Inflammatory macrophage treated with lipopolysaccharide for 1 hour (primary cell): ENCODE measurements around the gene CTNNBIP1.
A peak's percentile ranks its signal among the peaks of the same experiment; 100 is the strongest.

Experiments
- DNase-seq, 2 donors: peaks; one replicate each; pipeline ENCODE4 v3.0.0-alpha.2; 2020 to 2022

CTNNBIP1 gene

DNA sequence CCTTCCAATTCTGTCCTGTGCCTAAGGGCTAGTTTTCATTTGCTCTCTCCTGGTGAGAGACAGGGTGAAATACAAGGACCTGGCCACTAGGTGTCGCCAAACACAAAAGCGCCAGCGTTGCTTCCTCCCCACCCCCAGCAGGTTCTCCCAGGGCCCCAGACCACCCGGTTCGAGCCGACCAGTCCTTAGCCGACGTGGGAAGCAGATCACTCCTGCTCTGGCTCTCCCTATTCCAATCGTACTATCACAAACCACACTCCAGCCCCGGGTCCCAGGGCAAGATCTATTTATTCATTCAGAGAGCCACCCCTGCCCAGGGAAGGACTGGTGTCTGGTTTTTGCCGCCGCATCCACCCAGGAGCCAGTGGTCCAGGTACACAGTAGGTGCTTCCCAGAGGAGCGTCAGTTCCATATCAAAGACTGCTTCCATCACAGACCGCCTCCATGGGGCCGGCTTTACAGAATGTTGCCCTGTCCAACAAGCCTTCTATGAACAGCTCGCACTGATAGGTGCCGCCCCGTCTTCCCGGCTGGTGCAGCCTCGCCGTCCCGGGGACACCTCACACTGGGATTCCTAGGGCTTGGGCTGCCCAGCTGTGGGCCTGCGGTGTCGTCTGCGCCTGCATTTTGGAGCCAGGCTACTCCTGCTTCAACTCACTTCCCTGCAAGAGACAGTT is 35.0 kb downstream of the CTNNBIP1 start:
- DNase-seq, result peak; percentile 49 to 82

DNA sequence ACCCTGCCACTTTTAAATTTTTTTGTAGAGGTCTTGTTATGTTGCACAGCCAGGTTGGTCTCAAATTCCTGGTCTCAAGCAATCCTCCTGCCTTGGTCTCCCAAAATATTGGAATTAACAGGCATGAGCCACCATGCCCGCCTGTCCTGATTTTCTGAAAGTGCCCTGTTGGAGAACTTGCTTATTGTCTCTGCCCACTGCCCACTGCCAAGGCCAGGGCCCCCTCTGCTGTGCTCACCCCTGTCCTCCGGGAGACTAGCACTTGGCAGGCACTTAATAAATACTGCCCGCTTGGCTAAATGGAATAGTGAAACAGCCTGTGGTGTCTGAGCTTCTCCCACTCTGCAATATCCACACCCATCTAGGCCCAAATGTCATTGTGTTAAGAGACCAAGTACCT is 35.7 kb downstream of the CTNNBIP1 start:
- DNase-seq, result no peak

- no peak for DNase-seq
Observed at GRCh38 chr1:9873992-9874391, 36.1 kb downstream of the CTNNBIP1 start.

DNA sequence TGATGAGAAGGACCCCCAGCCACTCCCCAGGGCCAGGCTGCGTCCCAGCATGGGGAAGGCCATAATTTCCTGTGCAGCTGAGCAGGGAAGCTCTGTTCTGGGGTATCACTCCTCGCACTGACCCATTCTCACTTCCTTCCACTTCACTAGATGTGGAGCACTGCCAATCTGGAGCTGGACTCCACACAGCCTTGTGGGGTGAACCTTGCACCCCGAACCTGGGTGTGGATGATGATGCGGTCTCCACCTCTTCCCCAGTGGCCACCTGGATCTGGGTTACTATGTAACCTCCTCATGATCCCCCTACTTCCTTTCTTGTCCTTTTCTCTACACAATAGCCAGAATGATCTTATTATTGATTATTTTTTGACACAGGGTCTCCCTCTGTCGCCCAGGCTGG is 36.7 kb downstream of the CTNNBIP1 start:
- no peak for DNase-seq

GRCh38 chr1:9872430-9873165 is 37.5 kb downstream of the CTNNBIP1 start:
- DNase-seq, result no peak

GRCh38 chr1:9871707-9872425 is 38.2 kb downstream of the CTNNBIP1 start:
- DNase-seq, result no peak

- no peak for DNase-seq
Observed at GRCh38 chr1:9871021-9871420, 39.0 kb downstream of the CTNNBIP1 start.

GRCh38 chr1:9870572-9870971 is 39.5 kb downstream of the CTNNBIP1 start:
- no peak for DNase-seq

- no peak for DNase-seq
Observed at GRCh38 chr1:9869831-9870251, 40.2 kb downstream of the CTNNBIP1 start.

GRCh38 chr1:9868244-9868590 is 41.9 kb downstream of the CTNNBIP1 start:
- DNase-seq, result no peak

DNA sequence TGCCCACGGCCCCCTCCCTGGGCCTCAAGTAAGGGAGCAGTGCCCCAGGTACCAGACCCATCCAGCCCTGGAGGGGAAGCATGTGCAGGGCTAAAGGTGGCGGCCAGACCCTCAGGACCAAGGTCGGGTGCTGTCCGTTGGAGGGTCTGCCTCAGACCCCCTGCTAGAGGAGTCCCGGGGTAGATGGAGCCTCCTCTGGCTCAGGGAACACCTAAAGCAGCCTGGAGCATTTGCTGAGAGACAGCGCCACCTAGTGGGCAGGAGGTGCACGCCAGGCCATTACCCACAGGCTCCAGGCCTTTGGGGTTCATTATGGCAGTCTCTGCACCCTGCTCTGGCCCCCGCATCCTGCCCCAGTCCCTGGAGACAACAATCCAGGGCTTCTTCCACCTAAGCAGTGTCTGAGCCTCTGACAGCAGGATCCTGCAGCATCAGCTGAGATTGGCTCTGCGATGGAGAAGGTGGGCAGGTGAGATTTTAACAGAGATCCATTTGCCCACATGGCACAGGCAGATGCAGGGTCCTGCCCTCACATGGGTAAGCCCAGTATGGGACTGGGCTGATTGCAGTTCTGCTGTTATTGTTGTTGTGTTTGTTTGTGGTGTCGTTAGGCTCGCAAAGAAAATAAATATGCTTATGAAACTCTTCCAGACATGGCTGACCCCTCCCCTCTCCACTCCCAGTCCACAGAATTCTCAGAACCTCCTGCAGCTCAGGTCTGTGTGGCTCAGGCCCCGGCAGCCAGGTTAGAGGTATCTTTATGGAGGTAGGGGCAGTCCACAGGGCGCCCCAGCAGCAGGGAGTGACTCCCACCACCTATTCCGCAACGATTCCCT is 42.4 kb downstream of the CTNNBIP1 start:
- DNase-seq, result peak; percentile 48 to 95

GRCh38 chr1:9866836-9867235 is 43.2 kb downstream of the CTNNBIP1 start:
- DNase-seq, result no peak

GRCh38 chr1:9865724-9866123 is 44.3 kb downstream of the CTNNBIP1 start:
- DNase-seq, result no peak

GRCh38 chr1:9863371-9863770 is 46.7 kb downstream of the CTNNBIP1 start:
- DNase-seq, result no peak

GRCh38 chr1:9861360-9861759 is 48.7 kb downstream of the CTNNBIP1 start:
- DNase-seq, result no peak

- no peak for DNase-seq
Observed at GRCh38 chr1:9860887-9861286, 49.2 kb downstream of the CTNNBIP1 start.

DNA sequence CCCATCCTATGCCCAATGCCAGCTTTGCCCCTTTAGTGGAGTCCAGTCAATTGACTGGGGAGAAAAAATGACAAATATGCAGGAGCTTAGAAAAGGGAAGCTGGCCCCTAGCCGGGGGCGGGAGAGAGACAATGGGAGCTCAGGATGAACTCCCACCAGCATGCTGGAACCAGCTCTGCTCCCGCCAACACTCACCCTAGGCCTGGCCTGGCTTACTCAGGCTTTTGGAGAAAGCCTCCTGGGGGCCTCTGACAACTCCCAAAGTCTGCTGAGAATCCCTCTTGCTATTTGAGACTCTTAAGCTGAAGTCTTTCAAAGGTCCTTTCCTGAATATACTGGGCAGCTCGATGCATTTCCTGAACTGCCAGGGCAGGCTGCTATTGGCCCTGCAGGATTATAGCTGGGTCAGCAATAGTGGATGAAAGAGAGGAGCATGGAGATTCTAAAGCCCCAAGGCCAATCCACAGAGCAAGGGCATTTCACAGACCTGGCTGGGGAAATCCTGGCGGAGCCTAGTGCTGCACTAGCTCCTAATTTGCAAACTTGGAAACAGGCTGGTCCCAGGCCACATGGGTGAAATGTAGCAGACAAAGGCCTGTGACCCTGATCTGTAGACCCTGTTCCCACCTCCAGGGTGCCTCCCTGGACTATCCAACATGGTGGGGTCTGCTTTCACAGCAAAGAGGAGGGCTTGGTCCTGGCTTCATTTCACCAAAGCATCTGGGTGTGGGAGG is 50.6 kb downstream of the CTNNBIP1 start:
- peak; percentile 21 to 42 for DNase-seq

GRCh38 chr1:9858293-9859035 is 51.6 kb downstream of the CTNNBIP1 start:
- no peak for DNase-seq

- DNase-seq, result no peak
Observed at GRCh38 chr1:9855186-9855585, 54.9 kb downstream of the CTNNBIP1 start.

GRCh38 chr1:9853249-9853595 is 56.8 kb downstream of the CTNNBIP1 start:
- peak in 1 of 2 donors; percentile 22 for DNase-seq

DNA sequence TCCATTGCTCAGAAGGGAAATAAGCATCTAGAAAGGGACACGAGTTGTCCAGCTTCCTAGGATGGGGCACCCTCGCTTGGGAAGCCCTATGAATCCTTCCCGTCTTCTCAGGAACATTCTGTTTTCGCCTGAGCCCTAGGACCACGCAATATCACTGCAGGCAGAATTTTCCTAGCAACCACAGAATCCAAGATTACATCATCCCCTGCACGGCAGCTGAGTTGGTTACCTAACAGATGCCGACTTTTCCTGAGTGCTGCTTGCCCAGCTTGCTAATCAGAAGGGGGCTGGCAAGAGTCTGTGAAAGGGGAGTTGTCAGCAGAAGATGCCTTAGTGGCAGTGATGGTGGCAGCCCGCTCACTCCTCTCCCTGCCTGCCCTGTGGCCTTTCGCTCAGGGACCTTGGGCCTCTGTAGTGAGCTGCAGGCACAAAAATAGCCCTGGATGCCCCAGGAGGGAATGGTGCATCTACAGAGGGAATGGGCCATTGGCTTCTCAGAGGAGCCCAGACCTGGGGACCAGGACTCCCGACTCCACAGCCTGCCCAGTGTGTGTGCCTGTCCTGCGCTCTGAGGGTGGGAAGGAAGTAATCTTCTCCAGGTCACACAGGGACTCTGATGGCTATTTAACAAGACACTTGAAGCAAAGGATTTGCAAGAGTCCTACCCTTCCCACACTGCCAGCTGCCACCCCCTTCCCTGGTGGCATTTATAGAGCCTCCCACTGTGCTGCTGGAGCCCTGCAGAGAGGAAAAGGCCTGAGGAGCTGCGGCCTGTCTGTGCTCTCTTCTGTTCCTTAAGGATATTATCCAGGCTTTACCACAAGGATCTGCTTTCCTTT is 57.4 kb downstream of the CTNNBIP1 start:
- peak in 1 of 2 donors; percentile 20 for DNase-seq
